Measurements from ENCODE around the gene MYO5B.
"Not testable (repeated sequence)": the region's sequence is repeated elsewhere in the genome, so short reads cannot be mapped to it uniquely, and the experiment has no call there.

Gene MYO5B

GRCh38 chr18:49800491-49800890 lies 394.5 kb downstream of the MYO5B start:
- not testable (repeated sequence) for H2BK120ac ChIP-seq (ENCODE audit: low read depth, low read length); H3K4me2 ChIP-seq (ENCODE audit: insufficient read depth, low read length, poor library complexity, severe bottlenecking); H3K23ac ChIP-seq (ENCODE audit: low read depth, low read length, poor library complexity); H4K8ac ChIP-seq (ENCODE audit: low read depth, low read length); H3K4ac ChIP-seq (ENCODE audit: low read length); H2BK12ac ChIP-seq (ENCODE audit: low read length); H2AK5ac ChIP-seq (ENCODE audit: low read depth, low read length); H3K27ac ChIP-seq (replicated peaks; ENCODE audit: low read length); H3K18ac ChIP-seq (ENCODE audit: low read length); H2BK5ac ChIP-seq (ENCODE audit: low read length); H3K14ac ChIP-seq (ENCODE audit: low read length); H3K27me3 ChIP-seq (ENCODE audit: control insufficient read depth in 3 of 3, insufficient read depth in 3 of 3, low read depth in 1 of 3, low read length in 3 of 3); H3K4me1 ChIP-seq (ENCODE audit: control insufficient read depth in 2 of 2, insufficient read depth in 1 of 2, low read depth in 1 of 2, low read length in 2 of 2); H3K79me1 ChIP-seq (ENCODE audit: low read depth, low read length); DNase-seq (ENCODE audit: low spot score); H3K9me3 ChIP-seq (replicated peaks in 1 of 2; ENCODE audit: control insufficient read depth in 2 of 2, insufficient read depth in 1 of 2, low read depth in 1 of 2, low read length in 2 of 2); H2AFZ ChIP-seq (ENCODE audit: low read length); H2BK15ac ChIP-seq (ENCODE audit: low read length); H3K9ac ChIP-seq (ENCODE audit: low read depth, low read length, poor library complexity); H3K4me3 ChIP-seq (ENCODE audit: low read length in 2 of 2); H4K91ac ChIP-seq (ENCODE audit: low read depth, low read length, poor library complexity)
- no CpG with 5 or more reads among the region's 5 CpGs for WGBS, 2 donors (ENCODE audit: extremely low coverage in 2 of 2, insufficient read length in 2 of 2, insufficient replicate concordance in 1 of 2)
- peaks cover 0 to 62% of the 10 kb centered on the region in 2 donors for H3K36me3 ChIP-seq (replicated peaks in 1 of 2; ENCODE audit: control insufficient read depth in 2 of 2, insufficient read depth in 2 of 2, low read length in 2 of 2)

GRCh38 chr18:49799806-49800205 lies 395.1 kb downstream of the MYO5B start:
- H3K4me3 ChIP-seq (ENCODE audit: low read length in 2 of 2); H3K9ac ChIP-seq (ENCODE audit: low read depth, low read length, poor library complexity): not testable (repeated sequence)
- H3K36me3 ChIP-seq (replicated peaks in 1 of 2; ENCODE audit: control insufficient read depth in 2 of 2, insufficient read depth in 2 of 2, low read length in 2 of 2), result peaks cover 0 to 69% of the 10 kb centered on the region in 2 donors

GRCh38 chr18:49798001-49798400 lies 396.9 kb downstream of the MYO5B start:
- Histone ChIP-seq H4K8ac (ENCODE audit: low read depth, low read length) (no peak overlapping the region), H3K4me1 (ENCODE audit: control insufficient read depth in 2 of 2, insufficient read depth in 1 of 2, low read depth in 1 of 2, low read length in 2 of 2) (no peaks in the 10 kb centered on the region), H3K79me1 (ENCODE audit: low read depth, low read length) (peaks cover 1% of the 10 kb centered on the region), H3K18ac (ENCODE audit: low read length) (no peak overlapping the region), H2BK15ac (ENCODE audit: low read length) (no peak overlapping the region), H3K9me3 (replicated peaks in 1 of 2; ENCODE audit: control insufficient read depth in 2 of 2, insufficient read depth in 1 of 2, low read depth in 1 of 2, low read length in 2 of 2) (peaks cover 0 to 6% of the 10 kb centered on the region in 2 donors), H3K4me2 (ENCODE audit: insufficient read depth, low read length, poor library complexity, severe bottlenecking) (no peak overlapping the region), H3K27me3 (ENCODE audit: control insufficient read depth in 3 of 3, insufficient read depth in 3 of 3, low read depth in 1 of 3, low read length in 3 of 3) (no peaks in the 10 kb centered on the region), H2BK12ac (ENCODE audit: low read length) (no peak overlapping the region), H3K4me3 (ENCODE audit: low read length in 2 of 2) (no peak overlapping the region), H3K36me3 (replicated peaks in 1 of 2; ENCODE audit: control insufficient read depth in 2 of 2, insufficient read depth in 2 of 2, low read length in 2 of 2) (peaks cover 0 to 84% of the 10 kb centered on the region in 2 donors), H3K27ac (replicated peaks; ENCODE audit: low read length) (no peak overlapping the region), H2AK5ac (ENCODE audit: low read depth, low read length) (no peak overlapping the region), H3K23ac (ENCODE audit: low read depth, low read length, poor library complexity) (no peak overlapping the region), H2AFZ (ENCODE audit: low read length) (no peak overlapping the region), H2BK5ac (ENCODE audit: low read length) (no peak overlapping the region), H3K9ac (ENCODE audit: low read depth, low read length, poor library complexity) (no peak overlapping the region), H3K4ac (ENCODE audit: low read length) (no peak overlapping the region), H4K91ac (ENCODE audit: low read depth, low read length, poor library complexity) (no peak overlapping the region), H2BK120ac (ENCODE audit: low read depth, low read length) (no peak overlapping the region), H3K14ac (ENCODE audit: low read length) (no peak overlapping the region)
- DNase-seq (ENCODE audit: low spot score), result no peak
- WGBS, 2 donors (ENCODE audit: extremely low coverage in 2 of 2, insufficient read length in 2 of 2, insufficient replicate concordance in 1 of 2), result no CpG with 5 or more reads among the region's 4 CpGs

More at GRCh38 chr18:49799806-49800205, 395.1 kb downstream of the MYO5B start:
- not testable (repeated sequence) for H2AFZ ChIP-seq (ENCODE audit: low read length); H3K4me2 ChIP-seq (ENCODE audit: insufficient read depth, low read length, poor library complexity, severe bottlenecking); H3K14ac ChIP-seq (ENCODE audit: low read length); H3K4me1 ChIP-seq (ENCODE audit: control insufficient read depth in 2 of 2, insufficient read depth in 1 of 2, low read depth in 1 of 2, low read length in 2 of 2); DNase-seq (ENCODE audit: low spot score); H3K18ac ChIP-seq (ENCODE audit: low read length); H3K9me3 ChIP-seq (replicated peaks in 1 of 2; ENCODE audit: control insufficient read depth in 2 of 2, insufficient read depth in 1 of 2, low read depth in 1 of 2, low read length in 2 of 2); H4K91ac ChIP-seq (ENCODE audit: low read depth, low read length, poor library complexity); H2BK15ac ChIP-seq (ENCODE audit: low read length); H3K23ac ChIP-seq (ENCODE audit: low read depth, low read length, poor library complexity); H2BK12ac ChIP-seq (ENCODE audit: low read length); H3K79me1 ChIP-seq (ENCODE audit: low read depth, low read length); H2BK5ac ChIP-seq (ENCODE audit: low read length); H4K8ac ChIP-seq (ENCODE audit: low read depth, low read length); H3K27me3 ChIP-seq (ENCODE audit: control insufficient read depth in 3 of 3, insufficient read depth in 3 of 3, low read depth in 1 of 3, low read length in 3 of 3); H3K4ac ChIP-seq (ENCODE audit: low read length); H2AK5ac ChIP-seq (ENCODE audit: low read depth, low read length); H2BK120ac ChIP-seq (ENCODE audit: low read depth, low read length); H3K27ac ChIP-seq (replicated peaks; ENCODE audit: low read length)
- WGBS, 2 donors (ENCODE audit: extremely low coverage in 2 of 2, insufficient read length in 2 of 2, insufficient replicate concordance in 1 of 2), result no CpG with 5 or more reads among the region's 29 CpGs

GRCh38 chr18:49795612-49796552 lies 399.1 kb downstream of the MYO5B start:
- H2AFZ ChIP-seq (ENCODE audit: low read length), result no peak overlapping the region
- peaks cover 0 to 83% of the 10 kb centered on the region in 2 donors for H3K36me3 ChIP-seq (replicated peaks in 1 of 2; ENCODE audit: control insufficient read depth in 2 of 2, insufficient read depth in 2 of 2, low read length in 2 of 2)
- no peaks in the 10 kb centered on the region for H3K9me3 ChIP-seq (replicated peaks in 1 of 2; ENCODE audit: control insufficient read depth in 2 of 2, insufficient read depth in 1 of 2, low read depth in 1 of 2, low read length in 2 of 2)
- H4K8ac ChIP-seq (ENCODE audit: low read depth, low read length), result no peak overlapping the region
- H2BK15ac ChIP-seq (ENCODE audit: low read length), result no peak overlapping the region
- no peak overlapping the region for H2AK5ac ChIP-seq (ENCODE audit: low read depth, low read length)
- no peak overlapping the region for H3K4ac ChIP-seq (ENCODE audit: low read length)
- no peak overlapping the region for H3K9ac ChIP-seq (ENCODE audit: low read depth, low read length, poor library complexity)
- H3K23ac ChIP-seq (ENCODE audit: low read depth, low read length, poor library complexity), result no peak overlapping the region
- H3K79me1 ChIP-seq (ENCODE audit: low read depth, low read length), result no peaks in the 10 kb centered on the region
- no peaks in the 10 kb centered on the region for H3K4me1 ChIP-seq (ENCODE audit: control insufficient read depth in 2 of 2, insufficient read depth in 1 of 2, low read depth in 1 of 2, low read length in 2 of 2)
- no peak overlapping the region for H3K4me2 ChIP-seq (ENCODE audit: insufficient read depth, low read length, poor library complexity, severe bottlenecking)
- no peak overlapping the region for H3K4me3 ChIP-seq (ENCODE audit: low read length in 2 of 2)
- no peak overlapping the region for H2BK5ac ChIP-seq (ENCODE audit: low read length)
- H3K18ac ChIP-seq (ENCODE audit: low read length), result no peak overlapping the region
- 100% methylated on average over 1 of the region's 7 CpGs; no CpG with 5 or more reads in 1 of the 2 donors for WGBS, 2 donors (ENCODE audit: extremely low coverage in 2 of 2, insufficient read length in 2 of 2, insufficient replicate concordance in 1 of 2)
- H3K27me3 ChIP-seq (ENCODE audit: control insufficient read depth in 3 of 3, insufficient read depth in 3 of 3, low read depth in 1 of 3, low read length in 3 of 3), result no peaks in the 10 kb centered on the region
- no peak for DNase-seq (ENCODE audit: low spot score)
- no peak overlapping the region for H3K14ac ChIP-seq (ENCODE audit: low read length)
- H2BK12ac ChIP-seq (ENCODE audit: low read length), result no peak overlapping the region
- no peak overlapping the region for H4K91ac ChIP-seq (ENCODE audit: low read depth, low read length, poor library complexity)
- H2BK120ac ChIP-seq (ENCODE audit: low read depth, low read length), result no peak overlapping the region
- H3K27ac ChIP-seq (replicated peaks; ENCODE audit: low read length), result no peak overlapping the region
